DOHH2 (cell line): ENCODE measurements around the gene GIMAP4.

ENCODE experiments used
- H3F3A ChIP-seq: fragments of 200-600 bp; sonication (generic), shearing (Covaris generic); 2 replicates; pipeline ENCODE4 v1.6.0; 2016; ENCODE audit warnings: antibody characterized with exemption, mild to moderate bottlenecking; ENCODE audit not compliant: control insufficient read depth, insufficient read depth
- H3K27ac ChIP-seq: fragments of 200-600 bp; sonication (generic); 2 replicates; pipeline ENCODE4 v1.5.1; 2014; ENCODE audit warnings: low read depth, mild to moderate bottlenecking, low read length, moderate library complexity
- H3K27me3 ChIP-seq: fragments of 200-600 bp; sonication (generic); 2 replicates; pipeline ENCODE4 v1.6.1; 2014; ENCODE audit warnings: mild to moderate bottlenecking, low read length, mixed read lengths; ENCODE audit not compliant: control insufficient read depth
- H3K36me3 ChIP-seq: fragments of 200-600 bp; sonication (generic); 2 replicates; pipeline ENCODE4 v1.6.1; 2014; ENCODE audit warnings: mild to moderate bottlenecking, low read length, moderate library complexity, mixed read lengths; ENCODE audit not compliant: control insufficient read depth
- H3K4me1 ChIP-seq: fragments of 200-600 bp; sonication (generic); 2 replicates; pipeline ENCODE4 v1.6.1; 2014; ENCODE audit warnings: mild to moderate bottlenecking, low read length, mixed read lengths; ENCODE audit not compliant: control insufficient read depth
- H3K4me2 ChIP-seq: fragments of 200-600 bp; sonication (generic); 2 replicates; pipeline ENCODE4 v1.6.0; 2014; ENCODE audit warnings: mild to moderate bottlenecking, low read length, moderate library complexity
- H3K4me3 ChIP-seq: fragments of 200-600 bp; sonication (generic); 2 replicates; pipeline ENCODE4 v1.5.1; 2014; ENCODE audit warnings: mild to moderate bottlenecking, low read length, mixed read lengths
- H3K79me2 ChIP-seq: fragments of 200-600 bp; sonication (generic); 2 replicates; pipeline ENCODE4 v1.6.1; 2014; ENCODE audit warnings: mild to moderate bottlenecking, low read length, mixed read lengths; ENCODE audit not compliant: control insufficient read depth
- H3K9me2 ChIP-seq: fragments of 200-600 bp; sonication (generic); replicated peaks from 2 replicates; pipeline ENCODE4 v1.6.1; 2014; ENCODE audit warnings: mild to moderate bottlenecking, low read length, mixed read lengths; ENCODE audit not compliant: control insufficient read depth
- H3K9me3 ChIP-seq: fragments of 200-600 bp; sonication (generic); 2 replicates; pipeline ENCODE4 v1.6.1; 2014; ENCODE audit warnings: antibody characterized with exemption, low read length, mixed read lengths; ENCODE audit not compliant: control insufficient read depth, insufficient read depth
- H4K20me1 ChIP-seq: fragments of 200-600 bp; sonication (generic); 2 replicates; pipeline ENCODE4 v1.6.0; 2014; ENCODE audit warnings: low read depth, mild to moderate bottlenecking, antibody characterized with exemption, low read length, moderate library complexity; ENCODE audit not compliant: control insufficient read depth, insufficient read depth
- EZH2phosphoT487 ChIP-seq: fragments of 200-600 bp; sonication (generic); IDR thresholded peaks from 2 replicates; pipeline ENCODE4 v1.6.1; 2017; ENCODE audit warnings: borderline replicate concordance, mild to moderate bottlenecking, antibody characterized with exemption, low read length, moderate library complexity, mixed read lengths
- TF ChIP-seq, protein P1 (sequence below): fragments of 200-600 bp; sonication (generic); IDR thresholded peaks from one replicate; pipeline ENCODE4 v1.5.1; 2014; ENCODE audit warnings: antibody characterized with exemption, mild to moderate bottlenecking, low read depth, low read length; ENCODE audit not compliant: poor library complexity, severe bottlenecking

GIMAP4 gene

DNA sequence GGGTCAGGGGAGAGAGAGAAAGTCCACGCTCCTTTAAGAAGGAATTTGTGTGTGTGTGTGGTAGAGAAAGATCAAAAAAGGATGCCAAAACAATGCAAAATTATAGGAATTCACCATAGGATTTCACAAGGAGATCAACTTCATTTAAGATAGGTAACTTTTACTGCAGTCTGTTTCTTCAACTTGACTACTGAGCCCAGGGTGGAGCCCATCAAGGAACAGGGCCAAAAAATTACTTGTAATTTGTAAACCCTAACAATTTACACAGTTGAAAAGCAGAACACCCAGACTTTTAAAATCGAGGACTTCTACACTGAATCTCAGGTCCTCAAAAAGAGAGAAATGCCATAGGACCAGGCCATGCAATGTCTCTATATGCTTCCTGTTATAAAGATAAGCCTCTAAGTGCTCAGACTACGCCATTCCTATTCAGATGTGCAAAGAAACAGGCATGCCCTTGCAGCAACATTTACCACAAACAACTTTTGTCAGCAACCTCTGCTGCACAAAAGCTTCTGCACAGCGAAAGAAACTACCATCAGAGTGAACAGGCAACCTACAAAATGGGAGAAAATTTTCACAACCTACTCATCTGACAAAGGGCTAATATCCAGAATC lies 10.6 kb upstream of the GIMAP4 start:
- Histone ChIP-seq H3K9me2 (no peaks in the 10 kb centered on the region), H3K4me3 (no peak overlapping the region), H3K27ac (no peak overlapping the region), H3K9me3 (no peaks in the 10 kb centered on the region; the same call in 1 of the 2 replicates), H3K27me3 (no peaks in the 10 kb centered on the region), H4K20me1 (no peaks in the 10 kb centered on the region), H3K79me2 (no peaks in the 10 kb centered on the region), H3K4me1 (no peaks in the 10 kb centered on the region), H3F3A (no peaks in the 10 kb centered on the region), H3K4me2 (no peak overlapping the region), H3K36me3 (no peaks in the 10 kb centered on the region)
- TF ChIP-seq, protein P1, sequence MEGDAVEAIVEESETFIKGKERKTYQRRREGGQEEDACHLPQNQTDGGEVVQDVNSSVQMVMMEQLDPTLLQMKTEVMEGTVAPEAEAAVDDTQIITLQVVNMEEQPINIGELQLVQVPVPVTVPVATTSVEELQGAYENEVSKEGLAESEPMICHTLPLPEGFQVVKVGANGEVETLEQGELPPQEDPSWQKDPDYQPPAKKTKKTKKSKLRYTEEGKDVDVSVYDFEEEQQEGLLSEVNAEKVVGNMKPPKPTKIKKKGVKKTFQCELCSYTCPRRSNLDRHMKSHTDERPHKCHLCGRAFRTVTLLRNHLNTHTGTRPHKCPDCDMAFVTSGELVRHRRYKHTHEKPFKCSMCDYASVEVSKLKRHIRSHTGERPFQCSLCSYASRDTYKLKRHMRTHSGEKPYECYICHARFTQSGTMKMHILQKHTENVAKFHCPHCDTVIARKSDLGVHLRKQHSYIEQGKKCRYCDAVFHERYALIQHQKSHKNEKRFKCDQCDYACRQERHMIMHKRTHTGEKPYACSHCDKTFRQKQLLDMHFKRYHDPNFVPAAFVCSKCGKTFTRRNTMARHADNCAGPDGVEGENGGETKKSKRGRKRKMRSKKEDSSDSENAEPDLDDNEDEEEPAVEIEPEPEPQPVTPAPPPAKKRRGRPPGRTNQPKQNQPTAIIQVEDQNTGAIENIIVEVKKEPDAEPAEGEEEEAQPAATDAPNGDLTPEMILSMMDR = no peak

DNA sequence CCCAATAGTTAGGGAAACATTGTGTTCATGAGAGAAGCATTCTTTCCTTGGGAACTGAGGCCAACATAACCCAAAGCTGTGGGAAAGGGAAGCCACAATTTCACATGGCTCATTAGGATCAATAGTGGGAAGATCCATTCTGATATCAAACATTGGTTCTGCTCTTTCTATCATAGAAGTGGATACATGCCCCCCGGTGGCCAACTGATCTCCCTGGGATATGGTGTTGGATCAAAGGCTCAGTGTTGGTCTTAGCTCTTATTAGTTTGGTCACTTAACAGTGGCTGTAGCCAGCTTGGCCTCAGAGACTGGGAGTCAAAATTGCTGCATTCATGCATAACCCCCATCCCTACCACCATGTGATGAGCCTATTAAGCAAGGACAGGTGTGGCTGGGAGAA lies 6.7 kb upstream of the GIMAP4 start:
- H3K79me2 ChIP-seq = no peaks in the 10 kb centered on the region
- no peaks in the 10 kb centered on the region for H3K9me2 ChIP-seq
- H3K4me1 ChIP-seq = no peaks in the 10 kb centered on the region
- no peaks in the 10 kb centered on the region for H3K27me3 ChIP-seq
- no peak overlapping the region for H3K4me3 ChIP-seq
- H3K36me3 ChIP-seq = no peaks in the 10 kb centered on the region
- no peak overlapping the region for H3K4me2 ChIP-seq
- no peaks in the 10 kb centered on the region for H4K20me1 ChIP-seq
- H3K27ac ChIP-seq = no peak overlapping the region
- no peaks in the 10 kb centered on the region; the same call in 1 of the 2 replicates for H3K9me3 ChIP-seq
- TF ChIP-seq, protein P1 = no peak
- TF ChIP-seq EZH2phosphoT487 = no peak
- no peaks in the 10 kb centered on the region for H3F3A ChIP-seq

DNA sequence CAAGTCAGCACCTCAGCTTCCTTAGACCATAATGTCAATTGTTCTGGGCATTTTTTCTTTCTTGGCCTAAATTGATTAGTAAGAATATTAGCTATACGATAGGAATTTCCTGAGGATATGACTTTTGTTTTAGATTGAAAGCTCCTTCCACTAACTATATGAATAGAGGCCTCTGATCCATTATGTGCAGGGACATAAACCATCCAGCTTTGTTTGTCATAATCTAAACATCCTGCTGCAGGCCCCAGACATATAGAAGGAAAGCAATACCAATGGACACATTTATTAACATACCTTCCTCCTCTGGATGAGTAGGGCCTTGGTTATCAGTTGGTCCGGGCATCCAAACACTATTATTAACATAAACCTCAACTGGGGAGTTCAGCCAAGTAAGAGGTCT lies 4.3 kb upstream of the GIMAP4 start:
- Histone ChIP-seq H3K9me3 (no peaks in the 10 kb centered on the region; the same call in 1 of the 2 replicates), H3K36me3 (no peaks in the 10 kb centered on the region), H3K27ac (no peak overlapping the region), H3K4me1 (no peaks in the 10 kb centered on the region), H4K20me1 (no peaks in the 10 kb centered on the region), H3K79me2 (no peaks in the 10 kb centered on the region), H3K4me3 (no peak overlapping the region), H3K4me2 (no peak overlapping the region), H3K27me3 (no peaks in the 10 kb centered on the region), H3K9me2 (no peaks in the 10 kb centered on the region), H3F3A (no peaks in the 10 kb centered on the region)
- TF ChIP-seq, protein P1 = no peak
- TF ChIP-seq EZH2phosphoT487 = no peak
